Measurements from ENCODE around the gene FRMD8. TPM values are rescaled to one million over a fixed set of nuclear protein-coding genes. Genes with fewer than 3 reads are reported as not detected.
A peak's percentile ranks its signal among the peaks of the same experiment; 100 is the strongest.

The FRMD8 gene
- total and polyA plus RNA-seq, 2 experiments from 2014 or later = 7.0 to 35.4 TPM

DNA sequence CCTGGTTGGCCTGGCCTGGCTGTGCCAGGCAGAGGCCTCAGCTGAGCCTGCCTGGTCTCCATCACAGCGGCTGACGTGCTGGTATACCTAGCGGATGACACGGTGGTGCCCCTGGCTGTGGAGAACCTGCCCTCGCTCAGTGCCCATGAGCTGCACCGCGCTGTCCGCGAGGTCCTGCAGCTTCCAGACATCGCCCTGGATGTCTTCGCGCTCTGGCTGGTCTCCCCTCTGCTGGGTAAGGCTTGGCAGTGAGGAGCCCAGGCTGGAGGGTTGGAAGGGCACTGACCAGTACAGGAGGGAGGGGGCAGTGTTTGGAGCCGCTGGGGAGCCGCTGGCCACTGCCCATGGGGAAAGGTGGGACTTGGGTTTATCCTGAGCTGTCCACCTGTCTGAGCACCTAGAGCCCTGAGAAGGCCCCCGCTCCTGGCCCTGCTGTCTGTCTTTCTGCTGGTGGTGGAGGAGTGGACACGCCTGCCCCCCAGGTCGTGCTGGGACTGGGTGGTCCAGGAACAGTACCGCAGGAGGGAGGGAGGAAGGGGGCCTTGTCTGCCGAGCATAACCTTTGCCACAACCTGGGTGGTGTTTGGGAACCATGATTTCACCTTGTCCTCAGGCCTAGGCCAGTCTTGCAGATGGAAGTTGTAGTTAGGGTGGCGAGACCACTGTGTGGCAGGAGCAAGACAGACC, 3.0 kb downstream of the FRMD8 start:
- DNase-seq (ENCODE audit: low spot score) (no peak), ATAC-seq (no peak)
- peaks cover 7% of the 10 kb centered on the region for H3K27me3 Mint-ChIP-seq (ENCODE audit: insufficient read depth, low read depth, poor library complexity)
- Histone ChIP-seq H3F3A (replicated peaks; ENCODE audit: low read depth) (0 out of 2 replicates have a peak, but pooled peaks cover 6% of the 10 kb centered on the region), H3K4me2 (no peak overlapping the region), H3K4me3 (no peak overlapping the region), H2AFZ (no peak overlapping the region), H3K4me1 (ENCODE audit: insufficient read depth) (peaks cover 10% of the 10 kb centered on the region; the same call in 1 of the 2 replicates), H3K9me2 (ENCODE audit: insufficient read depth) (no peaks in the 10 kb centered on the region), H3K36me3 (ENCODE audit: insufficient read depth) (no peaks in the 10 kb centered on the region), H3K79me2 (replicated peaks; ENCODE audit: insufficient read depth) (no peaks in the 10 kb centered on the region), H3K27me3 (ENCODE audit: insufficient read depth) (no peaks in the 10 kb centered on the region), H4K20me1 (replicated peaks; ENCODE audit: insufficient read depth) (no peaks in the 10 kb centered on the region), H3K27ac (ENCODE audit: low read depth) (no peak overlapping the region)
- H3K27ac Mint-ChIP-seq = 0 out of 2 replicates have a peak overlapping the region, but pooled peaks have one; percentile 18
- H3K36me3 Mint-ChIP-seq (ENCODE audit: low read depth) = no peaks in the 10 kb centered on the region; the same call in 2 of the 3 replicates
- H3K4me1 Mint-ChIP-seq = peaks cover 19% of the 10 kb centered on the region
- no peak overlapping the region; the same call in 2 of the 3 replicates for H3K4me3 Mint-ChIP-seq
- H3K9me3 Mint-ChIP-seq = no peaks in the 10 kb centered on the region
- TF ChIP-seq CREB1 (CRISPR knock-in tag; IDR thresholded peaks at IDR 0.05; ENCODE audit: low read depth) (no peak), NANOG (IDR thresholded peaks at IDR 0.05; ENCODE audit: borderline replicate concordance) (no peak), STAT1 (IDR thresholded peaks at IDR 0.05; ENCODE audit: unreplicated experiment) (no peak), JUNB (IDR thresholded peaks at IDR 0.05; ENCODE audit: unreplicated experiment) (no peak), EZH2phosphoT487 (IDR thresholded peaks at IDR 0.05; ENCODE audit: unreplicated experiment) (no peak), CTCF (conservative IDR thresholded peaks at IDR 0.05; ENCODE audit: low read depth in 2 of 2) (no peak), ETS1 (IDR thresholded peaks at IDR 0.05) (no peak), EZH2 (IDR thresholded peaks at IDR 0.05; ENCODE audit: low read depth, unreplicated experiment) (no peak), ZNF462 (CRISPR knock-in tag; IDR thresholded peaks at IDR 0.05) (no peak), ZNF331 (CRISPR knock-in tag; IDR thresholded peaks at IDR 0.05; ENCODE audit: low read depth) (no peak), ZNF114 (CRISPR knock-in tag; IDR thresholded peaks at IDR 0.05) (no peak), POLR2AphosphoS5 (IDR thresholded peaks at IDR 0.05; ENCODE audit: low read depth) (no peak)
- TF ChIP-seq, protein P1, sequence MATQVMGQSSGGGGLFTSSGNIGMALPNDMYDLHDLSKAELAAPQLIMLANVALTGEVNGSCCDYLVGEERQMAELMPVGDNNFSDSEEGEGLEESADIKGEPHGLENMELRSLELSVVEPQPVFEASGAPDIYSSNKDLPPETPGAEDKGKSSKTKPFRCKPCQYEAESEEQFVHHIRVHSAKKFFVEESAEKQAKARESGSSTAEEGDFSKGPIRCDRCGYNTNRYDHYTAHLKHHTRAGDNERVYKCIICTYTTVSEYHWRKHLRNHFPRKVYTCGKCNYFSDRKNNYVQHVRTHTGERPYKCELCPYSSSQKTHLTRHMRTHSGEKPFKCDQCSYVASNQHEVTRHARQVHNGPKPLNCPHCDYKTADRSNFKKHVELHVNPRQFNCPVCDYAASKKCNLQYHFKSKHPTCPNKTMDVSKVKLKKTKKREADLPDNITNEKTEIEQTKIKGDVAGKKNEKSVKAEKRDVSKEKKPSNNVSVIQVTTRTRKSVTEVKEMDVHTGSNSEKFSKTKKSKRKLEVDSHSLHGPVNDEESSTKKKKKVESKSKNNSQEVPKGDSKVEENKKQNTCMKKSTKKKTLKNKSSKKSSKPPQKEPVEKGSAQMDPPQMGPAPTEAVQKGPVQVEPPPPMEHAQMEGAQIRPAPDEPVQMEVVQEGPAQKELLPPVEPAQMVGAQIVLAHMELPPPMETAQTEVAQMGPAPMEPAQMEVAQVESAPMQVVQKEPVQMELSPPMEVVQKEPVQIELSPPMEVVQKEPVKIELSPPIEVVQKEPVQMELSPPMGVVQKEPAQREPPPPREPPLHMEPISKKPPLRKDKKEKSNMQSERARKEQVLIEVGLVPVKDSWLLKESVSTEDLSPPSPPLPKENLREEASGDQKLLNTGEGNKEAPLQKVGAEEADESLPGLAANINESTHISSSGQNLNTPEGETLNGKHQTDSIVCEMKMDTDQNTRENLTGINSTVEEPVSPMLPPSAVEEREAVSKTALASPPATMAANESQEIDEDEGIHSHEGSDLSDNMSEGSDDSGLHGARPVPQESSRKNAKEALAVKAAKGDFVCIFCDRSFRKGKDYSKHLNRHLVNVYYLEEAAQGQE (IDR thresholded peaks at IDR 0.05; ENCODE audit: unreplicated experiment) = no peak
